Omental fat pad (tissue), 4 donors: ENCODE data around the gene ENTPD6. TPM values are rescaled to one million over a fixed set of nuclear protein-coding genes. Genes with fewer than 3 reads are reported as not detected.

Experiments
- ATAC-seq: fragments of 150-250 bp; one replicate; pipeline ENCODE4 v1.9.1; 2016; ENCODE audit warnings: mild to moderate bottlenecking, moderate library complexity; ENCODE audit not compliant: low FRiP score
- DNase-seq: peaks from one replicate; pipeline ENCODE4 v3.0.0-alpha.2; 2019; ENCODE audit warnings: low spot score
- CTCF ChIP-seq, 3 donors: fragments of 450-650 bp; IDR thresholded peaks; one replicate each; pipeline ENCODE4 v1.5.1; 2016 to 2017; ENCODE audit warnings: antibody characterized with exemption in 3 of 3, mild to moderate bottlenecking in 3 of 3, moderate library complexity in 2 of 3
- total RNA-seq, 4 donors: library from RNA; depleted of rRNA; stranded (reverse); fragments of >200 nt; gene quantifications; one replicate each; pipeline ENCODE4 v1.1.0, GENCODE V29; 2016

The ENTPD6 gene
- total RNA-seq, 4 donors from 2014 or later: 44.6 to 71.0 (median 60.0) TPM

- DNase-seq (no peak), ATAC-seq (no peak)
- TF ChIP-seq CTCF (IDR thresholded peaks at IDR 0.05): no peak
Measured at GRCh38 chr20:25204550-25205276, 9.2 kb downstream of the ENTPD6 start.

DNA sequence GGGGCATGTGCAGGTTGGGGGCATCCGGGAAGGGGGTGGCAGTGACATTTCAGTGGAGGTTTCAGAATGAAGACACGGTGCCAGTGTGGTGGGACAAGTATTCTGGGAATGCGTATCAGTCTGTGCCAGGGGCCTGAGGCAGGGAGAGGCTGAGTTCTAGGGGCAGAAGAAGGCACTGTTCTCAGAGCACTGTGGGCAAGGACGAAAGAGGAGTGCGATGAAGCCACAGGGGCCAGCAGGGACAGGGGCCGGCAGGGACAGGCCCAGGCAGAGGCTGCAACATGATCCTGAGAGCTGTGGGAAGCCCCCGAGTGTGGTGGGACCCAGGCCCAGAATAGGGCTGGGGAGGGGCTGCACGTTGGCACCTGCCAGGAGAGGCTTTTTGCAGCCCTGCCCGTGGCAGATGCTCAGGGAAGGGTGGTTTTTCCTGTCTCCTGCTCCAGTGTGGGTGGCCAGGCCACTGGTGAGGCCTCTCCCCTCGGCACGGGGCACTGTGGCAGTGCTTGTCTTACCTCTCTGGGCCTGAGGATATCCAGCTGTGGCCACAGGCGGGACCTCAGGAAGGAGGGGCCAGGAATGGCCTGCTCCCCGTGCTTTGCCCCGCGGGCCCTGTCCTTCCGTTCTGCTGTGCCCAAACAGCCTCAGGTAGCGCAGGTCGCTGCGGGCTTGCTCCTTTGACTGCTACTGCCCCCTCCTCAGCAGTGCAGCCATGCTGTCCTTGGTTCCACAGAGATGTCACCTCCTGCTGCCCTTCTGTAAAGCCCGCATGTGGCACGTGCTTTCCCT is 10.0 kb downstream of the ENTPD6 start:
- TF ChIP-seq CTCF (IDR thresholded peaks at IDR 0.05): no peak
- no peak for ATAC-seq
- DNase-seq: no peak

DNA sequence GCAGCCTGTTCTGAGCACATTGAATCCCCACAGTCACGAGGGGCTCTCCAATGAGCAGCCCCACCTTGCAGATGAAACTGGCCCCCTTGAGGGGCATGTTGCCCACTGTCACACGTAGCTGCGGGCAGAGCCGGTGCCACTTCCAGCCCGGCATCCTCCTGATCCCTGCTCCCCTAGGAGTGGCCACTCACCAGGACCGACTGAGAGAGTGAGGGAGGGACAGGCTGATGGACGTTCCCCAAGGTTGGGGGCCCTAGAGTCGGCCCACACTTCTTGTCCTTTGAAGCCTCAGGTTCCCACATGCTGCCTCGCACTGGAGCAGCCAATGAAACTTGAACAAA is 10.5 kb downstream of the ENTPD6 start:
- no peak for TF ChIP-seq CTCF (IDR thresholded peaks at IDR 0.05)
- ATAC-seq: no peak
- DNase-seq: no peak

- ATAC-seq (no peak), DNase-seq (no peak)
- no peak for TF ChIP-seq CTCF (IDR thresholded peaks at IDR 0.05)
Measured at GRCh38 chr20:25206548-25206947, 11.0 kb downstream of the ENTPD6 start.

GRCh38 chr20:25207149-25207959 is 11.8 kb downstream of the ENTPD6 start:
- DNase-seq (no peak), ATAC-seq (no peak)
- TF ChIP-seq CTCF (IDR thresholded peaks at IDR 0.05): no peak

GRCh38 chr20:25207960-25208534 is 12.5 kb downstream of the ENTPD6 start:
- no peak for TF ChIP-seq CTCF (IDR thresholded peaks at IDR 0.05)
- ATAC-seq (no peak), DNase-seq (no peak)
